Prostate gland (tissue), 2 donors: Measurements from ENCODE around the gene SMIM21. TPM values are rescaled to one million over a fixed set of nuclear protein-coding genes. Genes with fewer than 3 reads are reported as not detected.

Experiments
- DNase-seq: peaks from one replicate; pipeline ENCODE4 v3.0.0-alpha.2; 2019; ENCODE audit warnings: low spot score
- H3K27ac ChIP-seq, 2 donors: fragments of 200-600 bp; sonication (generic); 2 replicates each; pipeline ENCODE4 v1.5.1; 2017 to 2019
- H3K27me3 ChIP-seq: fragments of 200-600 bp; sonication (generic); replicated peaks from 2 replicates; pipeline ENCODE4 v1.5.1; 2019; ENCODE audit not compliant: insufficient read depth
- H3K36me3 ChIP-seq, 2 donors: fragments of 200-600 bp; sonication (generic); 1 replicate in 1 of 2; 2 replicates in 1 of 2; pipeline versions ENCODE4 v1.5.1 to v1.8.1; 2017 to 2019
- H3K4me1 ChIP-seq: fragments of 200-600 bp; sonication (generic); replicated peaks from 2 replicates; pipeline ENCODE4 v1.5.1; 2019
- H3K4me3 ChIP-seq, 2 donors: fragments of 200-600 bp; sonication (generic); 2 replicates each; pipeline ENCODE4 v1.5.1; 2017 to 2019
- H3K9me3 ChIP-seq: fragments of 200-600 bp; sonication (generic); 2 replicates; pipeline ENCODE4 v1.5.1; 2017
- POLR2A ChIP-seq: fragments of 450-650 bp; IDR thresholded peaks from one replicate; pipeline ENCODE4 v1.6.1; 2016; ENCODE audit warnings: antibody characterized with exemption, mild to moderate bottlenecking
- POLR2AphosphoS5 ChIP-seq: sonication (generic); formaldehyde crosslinking; IDR thresholded peaks from one replicate; pipeline ENCODE4 v1.6.1; 2017; ENCODE audit warnings: antibody characterized with exemption
- WGBS: methylation state at CpG from one replicate; pipeline ENCODE4 v1.1.5; 2018; 5-methylcytosine and 5-hydroxymethylcytosine counted together
- intact Hi-C: fragments of 100-400 bp; cut with DNase I; formaldehyde crosslinking; loops from one replicate; pipeline ENCODE4 v1.14.2; 2022
- total RNA-seq, 2 donors: library from RNA; depleted of rRNA; stranded (reverse); fragments of >200 nt; gene quantifications; one replicate each; pipeline ENCODE4 v1.1.0, GENCODE V29; 2016
- TF ChIP-seq, protein P1 (sequence below), 4 experiments: fragments of 200-600 bp in 2 of 4; fragments of 450-650 bp in 2 of 4; sonication (generic) in 2 of 4; IDR thresholded peaks; 1 replicate in 3 of 4; 2 replicates in 1 of 4; pipeline ENCODE4 v1.5.1; 2016 to 2019; ENCODE audit warnings: antibody characterized with exemption in 4 of 4, mild to moderate bottlenecking in 2 of 4, moderate library complexity in 2 of 4

SMIM21 gene
- total RNA-seq, 2 donors from 2014 or later: 0.51 TPM; not detected in 1

DNA sequence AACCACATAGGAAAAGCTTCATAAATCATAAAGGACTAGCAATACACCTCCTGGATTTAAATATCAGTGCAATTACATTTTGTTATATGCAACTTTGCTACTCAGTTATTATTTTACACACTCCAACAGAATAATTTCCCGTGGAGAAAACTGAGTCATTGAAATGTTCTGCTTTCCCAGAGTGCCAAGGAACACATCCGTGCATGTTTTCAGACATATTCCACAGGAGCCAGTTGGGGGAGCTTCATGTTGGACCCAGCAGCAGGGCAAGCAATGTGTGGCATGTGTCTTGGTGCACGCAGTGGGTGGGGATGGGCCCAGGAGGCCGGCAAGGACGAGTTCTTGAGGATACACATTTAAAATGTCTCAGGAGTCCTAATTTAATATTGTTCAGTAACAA lies 14.4 kb upstream of the SMIM21 start:
- Histone ChIP-seq H3K4me3 (no peak overlapping the region), H3K9me3 (no peaks in the 10 kb centered on the region), H3K27ac (no peak overlapping the region), H3K27me3 (no peaks in the 10 kb centered on the region), H3K36me3 (no peaks in the 10 kb centered on the region), H3K4me1 (no peaks in the 10 kb centered on the region)
- WGBS: 86% methylated on average over 5 of the region's 5 CpGs
- intact Hi-C loops: no loop called here
- DNase-seq: no peak
- TF ChIP-seq POLR2A: no peak

DNA sequence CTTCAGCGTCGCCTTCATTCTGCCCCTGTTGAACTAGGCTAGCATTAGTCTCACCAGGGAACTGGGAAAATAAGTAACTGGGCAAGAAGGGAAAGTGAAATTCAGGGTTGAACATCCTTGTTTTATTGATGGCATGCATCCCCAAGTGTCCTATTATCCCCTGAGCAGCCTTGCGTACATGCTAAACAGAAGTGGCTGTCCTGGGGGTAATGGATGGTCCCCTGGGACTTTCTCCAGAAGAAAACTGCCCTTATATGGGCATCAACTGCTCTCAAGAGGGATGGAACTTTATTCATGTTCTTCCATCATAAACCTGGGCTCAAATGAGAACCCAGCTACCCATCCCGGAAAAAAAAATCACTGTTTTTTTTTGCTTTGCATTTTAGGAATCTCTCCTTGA lies 11.8 kb upstream of the SMIM21 start:
- intact Hi-C loops: no loop called here
- no peaks in the 10 kb centered on the region for H3K4me1 ChIP-seq
- WGBS: 93% methylated on average over 4 of the region's 4 CpGs
- H3K36me3 ChIP-seq: no peaks in the 10 kb centered on the region
- H3K4me3 ChIP-seq: no peak overlapping the region
- H3K9me3 ChIP-seq: no peaks in the 10 kb centered on the region
- no peak overlapping the region for H3K27ac ChIP-seq
- TF ChIP-seq, protein P1, sequence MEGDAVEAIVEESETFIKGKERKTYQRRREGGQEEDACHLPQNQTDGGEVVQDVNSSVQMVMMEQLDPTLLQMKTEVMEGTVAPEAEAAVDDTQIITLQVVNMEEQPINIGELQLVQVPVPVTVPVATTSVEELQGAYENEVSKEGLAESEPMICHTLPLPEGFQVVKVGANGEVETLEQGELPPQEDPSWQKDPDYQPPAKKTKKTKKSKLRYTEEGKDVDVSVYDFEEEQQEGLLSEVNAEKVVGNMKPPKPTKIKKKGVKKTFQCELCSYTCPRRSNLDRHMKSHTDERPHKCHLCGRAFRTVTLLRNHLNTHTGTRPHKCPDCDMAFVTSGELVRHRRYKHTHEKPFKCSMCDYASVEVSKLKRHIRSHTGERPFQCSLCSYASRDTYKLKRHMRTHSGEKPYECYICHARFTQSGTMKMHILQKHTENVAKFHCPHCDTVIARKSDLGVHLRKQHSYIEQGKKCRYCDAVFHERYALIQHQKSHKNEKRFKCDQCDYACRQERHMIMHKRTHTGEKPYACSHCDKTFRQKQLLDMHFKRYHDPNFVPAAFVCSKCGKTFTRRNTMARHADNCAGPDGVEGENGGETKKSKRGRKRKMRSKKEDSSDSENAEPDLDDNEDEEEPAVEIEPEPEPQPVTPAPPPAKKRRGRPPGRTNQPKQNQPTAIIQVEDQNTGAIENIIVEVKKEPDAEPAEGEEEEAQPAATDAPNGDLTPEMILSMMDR (IDR thresholded peaks at IDR 0.05): no peak
- no peak for TF ChIP-seq POLR2AphosphoS5
- TF ChIP-seq POLR2A: no peak
- no peaks in the 10 kb centered on the region for H3K27me3 ChIP-seq
- DNase-seq: no peak

- WGBS: 72% methylated on average over 3 of the region's 3 CpGs
- intact Hi-C loops: no loop called here
- no peak for DNase-seq
- H3K27me3 ChIP-seq: no peaks in the 10 kb centered on the region
- H3K4me3 ChIP-seq: no peak overlapping the region
- TF ChIP-seq, protein P1 (IDR thresholded peaks at IDR 0.05): no peak
- TF ChIP-seq POLR2A (no peak), POLR2AphosphoS5 (no peak)
- no peaks in the 10 kb centered on the region for H3K9me3 ChIP-seq
- H3K36me3 ChIP-seq: no peaks in the 10 kb centered on the region
- no peak overlapping the region for H3K27ac ChIP-seq
- no peaks in the 10 kb centered on the region for H3K4me1 ChIP-seq
These were observed 11.4 kb upstream of the SMIM21 start for GRCh38 chr18:75438891-75439290.

DNA sequence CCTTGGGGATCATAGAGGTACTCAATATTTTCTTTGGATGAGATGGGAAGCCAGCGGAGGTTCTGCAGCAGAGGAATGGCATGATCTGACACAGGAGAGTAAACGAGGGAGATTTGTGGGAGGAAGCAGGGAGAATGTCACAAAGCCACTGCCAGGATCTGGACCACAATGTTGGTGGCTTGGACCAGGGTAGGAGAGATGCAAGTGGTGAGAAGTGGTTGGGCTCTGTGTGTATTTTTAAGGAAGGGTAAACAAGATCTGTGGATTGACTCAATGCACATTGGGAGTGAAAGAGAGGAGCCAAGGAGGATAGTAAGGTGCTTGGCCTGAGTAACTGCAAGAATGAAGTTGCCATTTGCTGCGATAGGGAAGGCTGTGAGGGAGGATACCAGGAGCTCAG lies 10.5 kb upstream of the SMIM21 start:
- no peaks in the 10 kb centered on the region for H3K27me3 ChIP-seq
- no peak for DNase-seq
- H3K36me3 ChIP-seq: no peaks in the 10 kb centered on the region
- intact Hi-C loops: no loop called here
- H3K4me1 ChIP-seq: no peaks in the 10 kb centered on the region
- TF ChIP-seq POLR2A: no peak
- TF ChIP-seq, protein P1 (IDR thresholded peaks at IDR 0.05): no peak
- no peak overlapping the region for H3K4me3 ChIP-seq
- 80% methylated on average over 3 of the region's 3 CpGs for WGBS
- H3K27ac ChIP-seq: no peak overlapping the region
- no peaks in the 10 kb centered on the region for H3K9me3 ChIP-seq

GRCh38 chr18:75433098-75433497 lies 5.6 kb upstream of the SMIM21 start:
- Histone ChIP-seq H3K27me3 (no peaks in the 10 kb centered on the region), H3K4me3 (no peak overlapping the region), H3K4me1 (no peaks in the 10 kb centered on the region), H3K36me3 (no peaks in the 10 kb centered on the region), H3K27ac (no peak overlapping the region), H3K9me3 (no peaks in the 10 kb centered on the region)
- 77% methylated on average over 8 of the region's 8 CpGs for WGBS
- intact Hi-C loops: no loop called here
- TF ChIP-seq, protein P1 (IDR thresholded peaks at IDR 0.05): no peak
- no peak for TF ChIP-seq POLR2AphosphoS5
- TF ChIP-seq POLR2A: no peak
- no peak for DNase-seq
